MCF 10A (cell line): ENCODE measurements around the gene RASGRP4. TPM values are rescaled to one million over a fixed set of nuclear protein-coding genes. Genes with fewer than 3 reads are reported as not detected.

ENCODE experiments used
- BruUV-seq: library from RNA; stranded (reverse); fragments of 400-500 nt; replicated peaks from 2 replicates; lab custom pipeline; 2021; lab: Mats Ljungman, UMichigan
- CTCF ChIA-PET: fragments of 300-600 bp; sonication (Branson Sonifier 250); formaldehyde crosslinking; extraction: SDS; loops from one replicate; lab custom pipeline; 2021; ENCODE audit warnings: antibody characterized with exemption, inconsistent platforms; lab: Yijun Ruan, JAX
- POLR2A ChIA-PET: fragments of 300-600, 350-650 bp; sonication (Branson Sonifier 250); formaldehyde crosslinking; extraction: SDS; loops from one replicate; lab custom pipeline; 2020; ENCODE audit warnings: antibody characterized with exemption, inconsistent platforms; lab: Yijun Ruan, JAX
- DNase-seq: peaks from one replicate; pipeline ENCODE4 v3.0.0-alpha.2; 2018; ENCODE audit not compliant: unreplicated experiment
- H3K27ac Mint-ChIP-seq: one replicate; pipeline ENCODE4 v1.8.0; 2022; ENCODE audit warnings: mild to moderate bottlenecking, low read depth, mixed read lengths; ENCODE audit not compliant: unreplicated experiment
- H3K27me3 Mint-ChIP-seq: one replicate; pipeline ENCODE4 v1.8.0; 2022; ENCODE audit warnings: mixed read lengths; ENCODE audit not compliant: insufficient read depth, unreplicated experiment
- H3K36me3 Mint-ChIP-seq: one replicate; pipeline ENCODE4 v1.8.0; 2022; ENCODE audit warnings: mild to moderate bottlenecking, moderate library complexity, mixed read lengths; ENCODE audit not compliant: insufficient read depth, unreplicated experiment
- H3K4me1 Mint-ChIP-seq: one replicate; pipeline ENCODE4 v1.8.0; 2022; ENCODE audit warnings: mixed read lengths; ENCODE audit not compliant: insufficient read depth, unreplicated experiment
- H3K4me3 Mint-ChIP-seq: one replicate; pipeline ENCODE4 v1.8.0; 2022; ENCODE audit warnings: mild to moderate bottlenecking, moderate library complexity, mixed read lengths; ENCODE audit not compliant: unreplicated experiment
- H3K9me3 Mint-ChIP-seq: one replicate; pipeline ENCODE4 v1.8.0; 2022; ENCODE audit warnings: mixed read lengths; ENCODE audit not compliant: unreplicated experiment
- CTCF ChIP-seq: fragments of 200-600 bp; IDR thresholded peaks from one replicate; pipeline ENCODE4 v1.8.0; 2022; ENCODE audit warnings: antibody characterized with exemption, mild to moderate bottlenecking; ENCODE audit not compliant: unreplicated experiment
- intact Hi-C: fragments of 100-400 bp; cut with micrococcal nuclease; formaldehyde crosslinking; loops from 2 replicates; pipeline ENCODE4 v1.14.1; 2022
- total RNA-seq: library from RNA; stranded (reverse); gene quantifications from 2 replicates; pipeline ENCODE4 v1.2.3, GENCODE V29; 2022

RASGRP4 gene
- total RNA-seq, 1 experiment from 2014 or later = not detected

- ChIA-PET CTCF (no interaction called here), POLR2A (interaction anchor here (1.5 to 2.2 kb wide), 2 partner anchors 9 to 15 kb away, joined by 6 to 10 read pairs; partner anchors contain the start of gene PSMD8)
- no peaks in the 10 kb centered on the region for H3K4me1 Mint-ChIP-seq
- H3K36me3 Mint-ChIP-seq = no peaks in the 10 kb centered on the region
- intact Hi-C loops = no loop called here
- H3K27me3 Mint-ChIP-seq = peaks cover 39% of the 10 kb centered on the region
- no peak overlapping the region for H3K27ac Mint-ChIP-seq
- BruUV-seq = no TSS peak
- H3K9me3 Mint-ChIP-seq = no peaks in the 10 kb centered on the region
- no peak for TF ChIP-seq CTCF
- no peak for DNase-seq
- H3K4me3 Mint-ChIP-seq = no peak overlapping the region
Measured at GRCh38 chr19:38359242-38360021, 66.6 kb downstream of the RASGRP4 start.

Other genes with a start within 250 kb of the RASGRP4 start
- 1.0 and 1.2 TPM in 2 replicates for gene DPF1, start 202.0 kb downstream of the RASGRP4 start, total RNA-seq
- gene PPP1R14A, start 169.8 kb downstream of the RASGRP4 start, total RNA-seq = not detected in 2 replicates
- 277 and 333 TPM in 2 replicates for gene SPINT2, start 161.6 kb downstream of the RASGRP4 start, total RNA-seq
- gene C19orf33, start 122.0 kb downstream of the RASGRP4 start, total RNA-seq = 343 and 381 TPM in 2 replicates
- 49.2 and 60.3 TPM in 2 replicates for gene YIF1B, start 110.3 kb downstream of the RASGRP4 start, total RNA-seq
- 5.3 and 6.2 TPM in 2 replicates for gene KCNK6, start 106.4 kb downstream of the RASGRP4 start, total RNA-seq
- gene CATSPERG, start 90.4 kb downstream of the RASGRP4 start, total RNA-seq = 1.4 and 4.5 TPM in 2 replicates
- gene PSMD8, start 51.6 kb downstream of the RASGRP4 start, total RNA-seq = 289 and 311 TPM in 2 replicates
- gene GGN, start 38.2 kb downstream of the RASGRP4 start, total RNA-seq = 0.27 and 1.4 TPM in 2 replicates
- gene SPRED3, start 37.5 kb downstream of the RASGRP4 start, total RNA-seq = 5.6 and 9.0 TPM in 2 replicates
- gene FAM98C, start 23.1 kb downstream of the RASGRP4 start, total RNA-seq = 18.8 and 19.9 TPM in 2 replicates
- gene RYR1, start 7.5 kb upstream of the RASGRP4 start, total RNA-seq = 0.28 and 0.32 TPM in 2 replicates
- 0.56 and 1.9 TPM in 2 replicates for gene MAP4K1, start 191.7 kb upstream of the RASGRP4 start, total RNA-seq
- 342 and 375 TPM in 2 replicates for gene EIF3K, start 193.0 kb upstream of the RASGRP4 start, total RNA-seq
- 300 and 320 TPM in 2 replicates for gene ACTN4, start 221.4 kb upstream of the RASGRP4 start, total RNA-seq